ENCODE results near the gene C6orf89. TPM values are rescaled to one million over a fixed set of nuclear protein-coding genes. Genes with fewer than 3 reads are reported as not detected.
A peak's percentile ranks its signal among the peaks of the same experiment; 100 is the strongest.

C6orf89 gene
- total RNA-seq, 4 donors from 2014 or later = 29.8 to 42.1 (median 37.9) TPM

- peaks cover 37% of the 10 kb centered on the region for H3K4me1 ChIP-seq
- no peak overlapping the region for H3K4me3 ChIP-seq
- H3K36me3 ChIP-seq = no peaks in the 10 kb centered on the region
- DNase-seq (ENCODE audit: low spot score in 2 of 2) = no peak
- H3K27ac ChIP-seq = no peak overlapping the region
- no peak for TF ChIP-seq CTCF (IDR thresholded peaks at IDR 0.05)
- TF ChIP-seq POLR2AphosphoS5 (IDR thresholded peaks at IDR 0.05) = no peak
- TF ChIP-seq EP300 (IDR thresholded peaks at IDR 0.05) = no peak
- TF ChIP-seq POLR2A (IDR thresholded peaks at IDR 0.05) = no peak
- no peaks in the 10 kb centered on the region for H3K27me3 ChIP-seq
- WGBS = 83% methylated on average over 4 of the region's 4 CpGs
- H3K9me3 ChIP-seq = no peaks in the 10 kb centered on the region
Measured at GRCh38 chr6:36845233-36845632, 40.5 kb upstream of the C6orf89 start.

- TF ChIP-seq POLR2A (IDR thresholded peaks at IDR 0.05) (no peak), EP300 (IDR thresholded peaks at IDR 0.05) (no peak), CTCF (IDR thresholded peaks at IDR 0.05) (no peak), POLR2AphosphoS5 (IDR thresholded peaks at IDR 0.05) (no peak)
- DNase-seq (ENCODE audit: low spot score in 2 of 2) = no peak
- WGBS = 98% methylated on average over 4 of the region's 4 CpGs
- Histone ChIP-seq H3K27ac (no peak overlapping the region), H3K9me3 (no peaks in the 10 kb centered on the region), H3K36me3 (no peaks in the 10 kb centered on the region), H3K4me1 (peaks cover 37% of the 10 kb centered on the region), H3K4me3 (no peak overlapping the region), H3K27me3 (no peaks in the 10 kb centered on the region)
Measured at GRCh38 chr6:36847152-36847551, 38.6 kb upstream of the C6orf89 start.

GRCh38 chr6:36847991-36848390, 37.8 kb upstream of the C6orf89 start:
- Histone ChIP-seq H3K4me1 (peaks cover 35% of the 10 kb centered on the region), H3K27ac (no peak overlapping the region), H3K4me3 (no peak overlapping the region), H3K9me3 (no peaks in the 10 kb centered on the region), H3K27me3 (no peaks in the 10 kb centered on the region), H3K36me3 (no peaks in the 10 kb centered on the region)
- DNase-seq (ENCODE audit: low spot score in 2 of 2) = no peak
- TF ChIP-seq POLR2A (IDR thresholded peaks at IDR 0.05) (no peak), EP300 (IDR thresholded peaks at IDR 0.05) (no peak), CTCF (IDR thresholded peaks at IDR 0.05) (no peak), POLR2AphosphoS5 (IDR thresholded peaks at IDR 0.05) (no peak)
- 90% methylated on average over 6 of the region's 6 CpGs for WGBS

- H3K36me3 ChIP-seq = no peaks in the 10 kb centered on the region
- WGBS = 40% methylated on average over 26 of the region's 26 CpGs
- TF ChIP-seq POLR2A (IDR thresholded peaks at IDR 0.05) (no peak), POLR2AphosphoS5 (IDR thresholded peaks at IDR 0.05) (no peak)
- H3K4me3 ChIP-seq = peak overlapping the region; percentile 8
- peak in 1 of 2 donors; percentile 66 for DNase-seq (ENCODE audit: low spot score in 2 of 2)
- H3K4me1 ChIP-seq = peaks cover 41% of the 10 kb centered on the region
- H3K9me3 ChIP-seq = no peaks in the 10 kb centered on the region
- H3K27me3 ChIP-seq = no peaks in the 10 kb centered on the region
- no peak overlapping the region for H3K27ac ChIP-seq
Measured at GRCh38 chr6:36848658-36849441, 36.9 kb upstream of the C6orf89 start.

GRCh38 chr6:36850021-36850420, 35.7 kb upstream of the C6orf89 start:
- no peak for TF ChIP-seq POLR2AphosphoS5 (IDR thresholded peaks at IDR 0.05)
- H3K27me3 ChIP-seq = no peaks in the 10 kb centered on the region
- no peak overlapping the region for H3K4me3 ChIP-seq
- peak in 1 of 2 donors; percentile 36 for DNase-seq (ENCODE audit: low spot score in 2 of 2)
- no peaks in the 10 kb centered on the region for H3K9me3 ChIP-seq
- H3K4me1 ChIP-seq = peaks cover 41% of the 10 kb centered on the region
- no peaks in the 10 kb centered on the region for H3K36me3 ChIP-seq
- no peak overlapping the region for H3K27ac ChIP-seq
- 88% methylated on average over 9 of the region's 9 CpGs for WGBS

GRCh38 chr6:36851149-36851614, 34.6 kb upstream of the C6orf89 start:
- no peak overlapping the region for H3K27ac ChIP-seq
- peak; percentile 57 to 63 for DNase-seq (ENCODE audit: low spot score in 2 of 2)
- TF ChIP-seq CTCF (IDR thresholded peaks at IDR 0.05) (peak; percentile 50 to 58), POLR2AphosphoS5 (IDR thresholded peaks at IDR 0.05) (no peak)
- peaks cover 7% of the 10 kb centered on the region for H3K36me3 ChIP-seq
- no peaks in the 10 kb centered on the region for H3K27me3 ChIP-seq
- H3K4me3 ChIP-seq = no peak overlapping the region
- 29% methylated on average over 3 of the region's 3 CpGs for WGBS
- peaks cover 41% of the 10 kb centered on the region for H3K4me1 ChIP-seq
- H3K9me3 ChIP-seq = no peaks in the 10 kb centered on the region

Measured in suprapubic skin (tissue), 4 donors.